Neural progenitor cell (in vitro differentiated cells): Measurements from ENCODE around the gene F10. TPM values are rescaled to one million over a fixed set of nuclear protein-coding genes. Genes with fewer than 3 reads are reported as not detected.

Experiments used
- DNase-seq: peaks from one replicate; pipeline ENCODE4 v3.0.0-alpha.2; 2016; ENCODE audit warnings: low spot score
- H2AFZ ChIP-seq: fragments of 200-600 bp; sonication (generic); replicated peaks from 2 replicates; pipeline ENCODE4 v1.6.1; 2016; ENCODE audit warnings: antibody characterized with exemption
- H3F3A ChIP-seq: fragments of 200-600 bp; sonication (generic); 2 replicates; pipeline ENCODE4 v1.6.1; 2016; ENCODE audit warnings: antibody characterized with exemption, low read depth
- H3K27ac ChIP-seq: fragments of 200-600 bp; sonication (generic); 2 replicates; pipeline ENCODE4 v1.5.1; 2016; ENCODE audit warnings: mild to moderate bottlenecking
- H3K27me3 ChIP-seq: fragments of 200-600 bp; sonication (generic); 2 replicates; pipeline ENCODE4 v1.6.1; 2016; ENCODE audit warnings: mild to moderate bottlenecking, moderate library complexity
- H3K36me3 ChIP-seq: fragments of 200-600 bp; sonication (generic); 2 replicates; pipeline ENCODE4 v1.5.1; 2016
- H3K4me1 ChIP-seq: fragments of 200-600 bp; sonication (generic); 2 replicates; pipeline ENCODE4 v1.6.1; 2016; ENCODE audit warnings: mixed run types
- H3K4me2 ChIP-seq: fragments of 200-600 bp; sonication (generic); 2 replicates; pipeline ENCODE4 v1.6.1; 2016
- H3K4me3 ChIP-seq: fragments of 200-600 bp; sonication (generic); 2 replicates; pipeline ENCODE4 v1.5.1; 2016
- H3K79me2 ChIP-seq: fragments of 200-600 bp; sonication (generic); 2 replicates; pipeline ENCODE4 v1.6.1; 2016; ENCODE audit warnings: low read depth
- H3K9ac ChIP-seq: fragments of 200-600 bp; sonication (generic); 2 replicates; pipeline ENCODE4 v1.6.1; 2016
- H3K9me3 ChIP-seq: fragments of 200-600 bp; sonication (generic); 2 replicates; pipeline ENCODE4 v1.5.1; 2016; ENCODE audit warnings: low read depth
- H4K20me1 ChIP-seq: fragments of 200-600 bp; sonication (generic); 2 replicates; pipeline ENCODE4 v1.6.1; 2016; ENCODE audit warnings: low read depth
- H3K27ac Mint-ChIP-seq: 3 replicates; pipeline ENCODE4 v1.8.0; 2021; ENCODE audit warnings: mixed read lengths
- H3K27me3 Mint-ChIP-seq: 2 replicates; pipeline ENCODE4 v1.8.0; 2022; ENCODE audit warnings: low read depth, mild to moderate bottlenecking, inconsistent platforms, moderate library complexity, mixed read lengths; ENCODE audit not compliant: insufficient read depth
- H3K36me3 Mint-ChIP-seq: 3 replicates; pipeline ENCODE4 v1.8.0; 2021; ENCODE audit warnings: mixed read lengths
- H3K4me1 Mint-ChIP-seq: 3 replicates; pipeline ENCODE4 v1.8.0; 2021; ENCODE audit warnings: mixed read lengths
- H3K4me3 Mint-ChIP-seq: 3 replicates; pipeline ENCODE4 v1.8.0; 2021; ENCODE audit warnings: mild to moderate bottlenecking, moderate library complexity, mixed read lengths
- H3K9me3 Mint-ChIP-seq: 3 replicates; pipeline ENCODE4 v1.8.0; 2020; ENCODE audit warnings: mixed read lengths
- EZH2 ChIP-seq: fragments of 200-600 bp; sonication (generic); IDR thresholded peaks from 2 replicates; pipeline ENCODE4 v1.6.1; 2017; ENCODE audit warnings: antibody characterized with exemption, mild to moderate bottlenecking, moderate library complexity
- EZH2phosphoT487 ChIP-seq: fragments of 200-600 bp; sonication (generic); IDR thresholded peaks from 2 replicates; pipeline ENCODE4 v1.6.1; 2017; ENCODE audit warnings: antibody characterized with exemption
- total RNA-seq: library from RNA; depleted of rRNA; stranded (reverse); fragments of >200 nt; gene quantifications from 2 replicates; pipeline ENCODE4 v1.2.3, GENCODE V29; 2015; ENCODE audit warnings: low replicate concordance
- TF ChIP-seq, protein P1 (sequence below): fragments of 200-600 bp; sonication (generic); IDR thresholded peaks from 2 replicates; pipeline ENCODE4 v1.5.1; 2017; ENCODE audit warnings: antibody characterized with exemption, mild to moderate bottlenecking

Gene F10
- total RNA-seq, 1 donor from 2014 or later: 2.0 TPM

DNA sequence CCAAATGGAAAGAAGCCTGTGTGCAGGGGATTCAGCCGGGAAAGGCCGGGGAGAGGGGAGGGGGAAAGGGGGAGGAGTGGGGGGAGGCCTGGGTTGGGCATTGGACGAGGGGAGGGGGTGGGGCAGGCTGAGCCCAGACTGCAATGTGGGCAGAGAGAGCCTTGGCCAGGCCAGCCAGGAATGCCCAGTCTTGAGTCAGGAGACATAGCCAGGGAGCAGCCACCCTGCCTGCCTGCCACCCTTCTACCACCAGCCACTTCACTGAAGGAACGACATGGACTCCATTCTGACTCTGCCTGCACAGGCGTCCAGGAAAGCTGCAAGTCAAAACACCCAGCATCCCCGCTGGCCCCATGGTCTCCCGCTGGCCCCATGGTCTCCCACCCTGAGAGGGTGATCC is 36.3 kb downstream of the F10 start:
- H3K36me3 Mint-ChIP-seq: no peaks in the 10 kb centered on the region
- peaks cover 24% of the 10 kb centered on the region for H3K4me1 ChIP-seq
- no peaks in the 10 kb centered on the region for H3K36me3 ChIP-seq
- peak overlapping the region; percentile 19 for H3K4me2 ChIP-seq
- DNase-seq: peak; percentile 58
- H3K4me3 ChIP-seq: no peak overlapping the region
- H3K27me3 ChIP-seq: peaks cover 19% of the 10 kb centered on the region
- no peaks in the 10 kb centered on the region for H3K9me3 Mint-ChIP-seq
- peaks cover 34% of the 10 kb centered on the region for H3K4me1 Mint-ChIP-seq
- TF ChIP-seq EZH2 (no peak), EZH2phosphoT487 (no peak)
- TF ChIP-seq, protein P1, sequence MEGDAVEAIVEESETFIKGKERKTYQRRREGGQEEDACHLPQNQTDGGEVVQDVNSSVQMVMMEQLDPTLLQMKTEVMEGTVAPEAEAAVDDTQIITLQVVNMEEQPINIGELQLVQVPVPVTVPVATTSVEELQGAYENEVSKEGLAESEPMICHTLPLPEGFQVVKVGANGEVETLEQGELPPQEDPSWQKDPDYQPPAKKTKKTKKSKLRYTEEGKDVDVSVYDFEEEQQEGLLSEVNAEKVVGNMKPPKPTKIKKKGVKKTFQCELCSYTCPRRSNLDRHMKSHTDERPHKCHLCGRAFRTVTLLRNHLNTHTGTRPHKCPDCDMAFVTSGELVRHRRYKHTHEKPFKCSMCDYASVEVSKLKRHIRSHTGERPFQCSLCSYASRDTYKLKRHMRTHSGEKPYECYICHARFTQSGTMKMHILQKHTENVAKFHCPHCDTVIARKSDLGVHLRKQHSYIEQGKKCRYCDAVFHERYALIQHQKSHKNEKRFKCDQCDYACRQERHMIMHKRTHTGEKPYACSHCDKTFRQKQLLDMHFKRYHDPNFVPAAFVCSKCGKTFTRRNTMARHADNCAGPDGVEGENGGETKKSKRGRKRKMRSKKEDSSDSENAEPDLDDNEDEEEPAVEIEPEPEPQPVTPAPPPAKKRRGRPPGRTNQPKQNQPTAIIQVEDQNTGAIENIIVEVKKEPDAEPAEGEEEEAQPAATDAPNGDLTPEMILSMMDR: no peak
- no peak overlapping the region for H3K9ac ChIP-seq
- H3K9me3 ChIP-seq: no peaks in the 10 kb centered on the region
- peaks cover 17% of the 10 kb centered on the region for H3F3A ChIP-seq
- no peaks in the 10 kb centered on the region for H4K20me1 ChIP-seq
- peak overlapping the region; percentile 40 for H2AFZ ChIP-seq
- no peak overlapping the region for H3K27ac ChIP-seq
- H3K27me3 Mint-ChIP-seq: peaks cover 9% of the 10 kb centered on the region
- peak overlapping the region; percentile 53 for H3K27ac Mint-ChIP-seq
- no peak overlapping the region for H3K4me3 Mint-ChIP-seq
- H3K79me2 ChIP-seq: no peaks in the 10 kb centered on the region

DNA sequence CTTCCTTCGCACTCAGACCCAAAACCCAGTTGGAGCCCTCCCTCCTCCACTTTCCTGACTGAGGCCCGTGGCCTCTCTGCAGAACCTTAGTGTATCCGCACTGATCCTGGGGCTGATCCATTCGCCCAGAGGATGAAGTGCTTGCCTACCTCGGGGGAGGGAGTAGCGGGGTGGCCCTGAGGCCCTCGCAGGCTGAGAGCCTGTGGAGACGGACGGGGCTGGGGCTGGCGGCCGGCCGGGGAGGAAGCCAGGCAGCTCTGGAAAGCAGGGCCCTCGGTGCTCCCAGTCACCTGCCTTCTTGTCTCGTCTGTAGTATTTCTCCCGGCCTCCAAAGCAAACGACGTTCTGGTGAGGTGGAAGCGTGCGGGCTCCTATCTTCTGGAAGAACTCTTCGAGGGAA is 37.1 kb downstream of the F10 start:
- Mint-ChIP-seq H3K4me3 (no peak overlapping the region), H3K4me1 (peaks cover 31% of the 10 kb centered on the region), H3K27me3 (peaks cover 11% of the 10 kb centered on the region), H3K36me3 (no peaks in the 10 kb centered on the region), H3K27ac (no peak overlapping the region), H3K9me3 (no peaks in the 10 kb centered on the region)
- Histone ChIP-seq H3K36me3 (no peaks in the 10 kb centered on the region), H3K79me2 (no peaks in the 10 kb centered on the region), H3K9me3 (no peaks in the 10 kb centered on the region), H3K27me3 (peaks cover 19% of the 10 kb centered on the region), H3F3A (peaks cover 18% of the 10 kb centered on the region), H3K4me1 (peaks cover 24% of the 10 kb centered on the region), H3K9ac (no peak overlapping the region), H3K27ac (no peak overlapping the region), H2AFZ (peak overlapping the region; percentile 40), H4K20me1 (no peaks in the 10 kb centered on the region), H3K4me3 (no peak overlapping the region), H3K4me2 (peak overlapping the region; percentile 19)
- no peak for DNase-seq
- TF ChIP-seq EZH2phosphoT487 (no peak), EZH2 (no peak)
- TF ChIP-seq, protein P1: no peak

DNA sequence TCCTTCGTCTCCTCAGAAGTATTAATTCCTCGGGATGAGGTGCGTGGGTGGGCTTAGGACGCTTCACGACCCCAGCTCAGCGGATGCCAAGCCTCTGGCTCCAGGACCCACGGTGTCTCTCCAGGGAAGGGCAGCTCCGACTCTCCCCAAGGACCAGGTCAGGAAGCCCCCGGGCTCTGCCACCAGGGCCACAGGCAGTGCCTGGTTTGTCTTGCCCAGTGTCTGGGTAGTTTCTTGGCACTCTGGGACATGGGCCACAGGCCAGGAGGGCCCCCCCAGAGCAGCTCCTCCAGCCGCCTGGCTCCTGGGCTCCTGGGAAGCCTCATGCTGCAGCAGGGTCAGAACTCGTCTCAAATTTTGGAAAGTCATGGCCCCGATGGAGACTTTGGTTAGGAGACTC is 38.4 kb downstream of the F10 start:
- no peaks in the 10 kb centered on the region for H3K79me2 ChIP-seq
- Mint-ChIP-seq H3K27ac (peak overlapping the region; percentile 42), H3K27me3 (peaks cover 8% of the 10 kb centered on the region), H3K4me1 (peaks cover 30% of the 10 kb centered on the region), H3K4me3 (peak overlapping the region; percentile 30), H3K36me3 (no peaks in the 10 kb centered on the region), H3K9me3 (no peaks in the 10 kb centered on the region)
- H3K27ac ChIP-seq: no peak overlapping the region
- DNase-seq: no peak
- no peak overlapping the region for H3K9ac ChIP-seq
- peak overlapping the region; percentile 10 for H2AFZ ChIP-seq
- no peak overlapping the region for H3K4me3 ChIP-seq
- H3K4me1 ChIP-seq: peaks cover 24% of the 10 kb centered on the region
- no peaks in the 10 kb centered on the region for H4K20me1 ChIP-seq
- H3K9me3 ChIP-seq: no peaks in the 10 kb centered on the region
- TF ChIP-seq, protein P1: no peak
- TF ChIP-seq EZH2phosphoT487: no peak
- no peak for TF ChIP-seq EZH2
- H3F3A ChIP-seq: peaks cover 14% of the 10 kb centered on the region
- H3K36me3 ChIP-seq: no peaks in the 10 kb centered on the region
- no peak overlapping the region for H3K4me2 ChIP-seq
- peaks cover 19% of the 10 kb centered on the region for H3K27me3 ChIP-seq
